Tibial nerve (tissue), 4 donors: ENCODE measurements around the gene B4GALT6.

Experiments used
- CTCF ChIP-seq, 5 experiments: fragments of 200-600 bp in 3 of 5; fragments of 450-650 bp in 2 of 5; sonication (generic) in 3 of 5; IDR thresholded peaks; one replicate each; pipeline ENCODE4 v1.5.1; 2016 to 2019; ENCODE audit warnings: antibody characterized with exemption in 5 of 5, mild to moderate bottlenecking in 3 of 5, moderate library complexity in 2 of 5
- EP300 ChIP-seq, 2 donors: sonication (generic); formaldehyde crosslinking; IDR thresholded peaks; one replicate each; pipeline ENCODE4 v1.6.1; 2017; ENCODE audit warnings: antibody characterized with exemption in 2 of 2, mild to moderate bottlenecking in 1 of 2
- POLR2A ChIP-seq, 2 donors: fragments of 450-650 bp; IDR thresholded peaks; one replicate each; pipeline ENCODE4 v1.6.1; 2017; ENCODE audit warnings: antibody characterized with exemption in 2 of 2, mild to moderate bottlenecking in 2 of 2, moderate library complexity in 2 of 2

DNA sequence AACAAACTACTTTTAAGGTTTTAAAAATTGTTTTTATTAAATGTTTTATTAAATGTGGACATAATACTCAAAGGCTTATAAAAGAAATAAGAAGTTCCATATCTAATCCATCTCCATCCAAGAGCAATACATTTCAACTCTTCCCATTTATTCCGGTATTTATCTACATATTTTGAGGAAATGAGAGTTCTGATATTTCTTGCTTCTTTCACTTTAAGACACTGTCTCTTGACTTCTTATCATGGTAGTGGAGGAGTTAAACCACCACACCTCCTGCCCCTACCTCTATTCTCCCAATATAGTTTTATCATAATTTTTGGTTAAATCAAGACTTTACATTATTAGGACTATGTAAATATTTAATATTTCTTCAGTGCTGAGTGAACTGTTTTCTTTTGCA, 52.0 kb downstream of the B4GALT6 start:
- TF ChIP-seq POLR2A (IDR thresholded peaks at IDR 0.05) (no peak), CTCF (IDR thresholded peaks at IDR 0.05) (no peak), EP300 (IDR thresholded peaks at IDR 0.05) (no peak)
